ENCODE data around the gene ATF1.

Gene ATF1

GRCh38 chr12:50763639-50764285 is at the start of gene ATF1:
Gene ATF1 (plus strand): TSS chr12:50764101. CDS start chr12:50780146, 16,045 bp downstream.
- Histone ChIP-seq H3K27ac (ENCODE audit: low read length) (peak within 1 kb of the TSS; percentile 95), H3K36me3 (ENCODE audit: control insufficient read depth in 2 of 2, insufficient read depth in 2 of 2, low read length in 2 of 2) (no peaks in the 10 kb centered on the region), H3K4me1 (ENCODE audit: control insufficient read depth, insufficient read depth, low read length) (peaks cover 12% of the 10 kb centered on the region), H3K9ac (ENCODE audit: low read length in 2 of 2) (peak within 1 kb of the TSS; percentile 92 to 96), H3K27me3 (ENCODE audit: control insufficient read depth in 1 of 2, insufficient read depth in 2 of 2, low read length in 2 of 2) (no peaks in the 10 kb centered on the region), H3K9me3 (ENCODE audit: control insufficient read depth in 2 of 2, low read length in 2 of 2) (no peaks in the 10 kb centered on the region), H3K4me3 (ENCODE audit: low read length in 2 of 2) (peak within 1 kb of the TSS; percentile 87 to 90)

GRCh38 chr12:50715174-50715573 is 48.7 kb upstream of the ATF1 start:
- Histone ChIP-seq H3K9me3 (ENCODE audit: control insufficient read depth in 2 of 2, low read length in 2 of 2) (no peaks in the 10 kb centered on the region), H3K36me3 (ENCODE audit: control insufficient read depth in 2 of 2, insufficient read depth in 2 of 2, low read length in 2 of 2) (peaks cover 12 to 29% of the 10 kb centered on the region in 2 donors), H3K27me3 (ENCODE audit: control insufficient read depth in 1 of 2, insufficient read depth in 2 of 2, low read length in 2 of 2) (no peaks in the 10 kb centered on the region), H3K4me3 (ENCODE audit: low read length in 2 of 2) (no peak overlapping the region), H3K4me1 (ENCODE audit: control insufficient read depth, insufficient read depth, low read length) (no peaks in the 10 kb centered on the region), H3K9ac (ENCODE audit: low read length in 2 of 2) (no peak overlapping the region), H3K27ac (ENCODE audit: low read length) (no peak overlapping the region)

GRCh38 chr12:50718760-50719159 is 45.1 kb upstream of the ATF1 start:
- Histone ChIP-seq H3K27me3 (ENCODE audit: control insufficient read depth in 1 of 2, insufficient read depth in 2 of 2, low read length in 2 of 2) (no peaks in the 10 kb centered on the region), H3K4me1 (ENCODE audit: control insufficient read depth, insufficient read depth, low read length) (no peaks in the 10 kb centered on the region), H3K4me3 (ENCODE audit: low read length in 2 of 2) (no peak overlapping the region), H3K9ac (ENCODE audit: low read length in 2 of 2) (no peak overlapping the region), H3K9me3 (ENCODE audit: control insufficient read depth in 2 of 2, low read length in 2 of 2) (no peaks in the 10 kb centered on the region), H3K36me3 (ENCODE audit: control insufficient read depth in 2 of 2, insufficient read depth in 2 of 2, low read length in 2 of 2) (peaks cover 31 to 40% of the 10 kb centered on the region in 2 donors), H3K27ac (ENCODE audit: low read length) (no peak overlapping the region)

- H3K27ac ChIP-seq (ENCODE audit: low read length), result no peak overlapping the region
- H3K27me3 ChIP-seq (ENCODE audit: control insufficient read depth in 1 of 2, insufficient read depth in 2 of 2, low read length in 2 of 2), result no peaks in the 10 kb centered on the region
- H3K4me3 ChIP-seq (ENCODE audit: low read length in 2 of 2), result no peak overlapping the region
- no peaks in the 10 kb centered on the region for H3K4me1 ChIP-seq (ENCODE audit: control insufficient read depth, insufficient read depth, low read length)
- H3K9ac ChIP-seq (ENCODE audit: low read length in 2 of 2), result no peak overlapping the region
- peaks cover 43 to 47% of the 10 kb centered on the region in 2 donors for H3K36me3 ChIP-seq (ENCODE audit: control insufficient read depth in 2 of 2, insufficient read depth in 2 of 2, low read length in 2 of 2)
- no peaks in the 10 kb centered on the region for H3K9me3 ChIP-seq (ENCODE audit: control insufficient read depth in 2 of 2, low read length in 2 of 2)
These were observed 43.8 kb upstream of the ATF1 start for GRCh38 chr12:50720085-50720484.

GRCh38 chr12:50720501-50720900 is 43.4 kb upstream of the ATF1 start:
- H3K4me3 ChIP-seq (ENCODE audit: low read length in 2 of 2), result no peak overlapping the region
- no peaks in the 10 kb centered on the region for H3K9me3 ChIP-seq (ENCODE audit: control insufficient read depth in 2 of 2, low read length in 2 of 2)
- no peak overlapping the region for H3K27ac ChIP-seq (ENCODE audit: low read length)
- H3K9ac ChIP-seq (ENCODE audit: low read length in 2 of 2), result no peak overlapping the region
- H3K27me3 ChIP-seq (ENCODE audit: control insufficient read depth in 1 of 2, insufficient read depth in 2 of 2, low read length in 2 of 2), result no peaks in the 10 kb centered on the region
- H3K4me1 ChIP-seq (ENCODE audit: control insufficient read depth, insufficient read depth, low read length), result no peaks in the 10 kb centered on the region
- H3K36me3 ChIP-seq (ENCODE audit: control insufficient read depth in 2 of 2, insufficient read depth in 2 of 2, low read length in 2 of 2), result peaks cover 43 to 47% of the 10 kb centered on the region in 2 donors

GRCh38 chr12:50723865-50724264 is 40.0 kb upstream of the ATF1 start:
- Histone ChIP-seq H3K27ac (ENCODE audit: low read length) (no peak overlapping the region), H3K9ac (ENCODE audit: low read length in 2 of 2) (no peak overlapping the region), H3K9me3 (ENCODE audit: control insufficient read depth in 2 of 2, low read length in 2 of 2) (no peaks in the 10 kb centered on the region), H3K36me3 (ENCODE audit: control insufficient read depth in 2 of 2, insufficient read depth in 2 of 2, low read length in 2 of 2) (peaks cover 36 to 52% of the 10 kb centered on the region in 2 donors), H3K4me3 (ENCODE audit: low read length in 2 of 2) (no peak overlapping the region), H3K4me1 (ENCODE audit: control insufficient read depth, insufficient read depth, low read length) (no peaks in the 10 kb centered on the region), H3K27me3 (ENCODE audit: control insufficient read depth in 1 of 2, insufficient read depth in 2 of 2, low read length in 2 of 2) (no peaks in the 10 kb centered on the region)

GRCh38 chr12:50725011-50725942 is 38.6 kb upstream of the ATF1 start:
- H3K9me3 ChIP-seq (ENCODE audit: control insufficient read depth in 2 of 2, low read length in 2 of 2), result no peaks in the 10 kb centered on the region
- no peak overlapping the region for H3K4me3 ChIP-seq (ENCODE audit: low read length in 2 of 2)
- peaks cover 31 to 52% of the 10 kb centered on the region in 2 donors for H3K36me3 ChIP-seq (ENCODE audit: control insufficient read depth in 2 of 2, insufficient read depth in 2 of 2, low read length in 2 of 2)
- no peaks in the 10 kb centered on the region for H3K27me3 ChIP-seq (ENCODE audit: control insufficient read depth in 1 of 2, insufficient read depth in 2 of 2, low read length in 2 of 2)
- H3K27ac ChIP-seq (ENCODE audit: low read length), result no peak overlapping the region
- H3K4me1 ChIP-seq (ENCODE audit: control insufficient read depth, insufficient read depth, low read length), result no peaks in the 10 kb centered on the region
- no peak overlapping the region for H3K9ac ChIP-seq (ENCODE audit: low read length in 2 of 2)

GRCh38 chr12:50727466-50727865 is 36.4 kb upstream of the ATF1 start:
- Histone ChIP-seq H3K4me1 (ENCODE audit: control insufficient read depth, insufficient read depth, low read length) (no peaks in the 10 kb centered on the region), H3K36me3 (ENCODE audit: control insufficient read depth in 2 of 2, insufficient read depth in 2 of 2, low read length in 2 of 2) (peaks cover 28 to 52% of the 10 kb centered on the region in 2 donors), H3K27me3 (ENCODE audit: control insufficient read depth in 1 of 2, insufficient read depth in 2 of 2, low read length in 2 of 2) (no peaks in the 10 kb centered on the region), H3K4me3 (ENCODE audit: low read length in 2 of 2) (no peak overlapping the region), H3K9ac (ENCODE audit: low read length in 2 of 2) (no peak overlapping the region), H3K27ac (ENCODE audit: low read length) (no peak overlapping the region), H3K9me3 (ENCODE audit: control insufficient read depth in 2 of 2, low read length in 2 of 2) (no peaks in the 10 kb centered on the region)

GRCh38 chr12:50728417-50728816 is 35.5 kb upstream of the ATF1 start:
- peaks cover 26 to 51% of the 10 kb centered on the region in 2 donors for H3K36me3 ChIP-seq (ENCODE audit: control insufficient read depth in 2 of 2, insufficient read depth in 2 of 2, low read length in 2 of 2)
- H3K27ac ChIP-seq (ENCODE audit: low read length), result no peak overlapping the region
- no peaks in the 10 kb centered on the region for H3K4me1 ChIP-seq (ENCODE audit: control insufficient read depth, insufficient read depth, low read length)
- no peaks in the 10 kb centered on the region for H3K9me3 ChIP-seq (ENCODE audit: control insufficient read depth in 2 of 2, low read length in 2 of 2)
- H3K27me3 ChIP-seq (ENCODE audit: control insufficient read depth in 1 of 2, insufficient read depth in 2 of 2, low read length in 2 of 2), result no peaks in the 10 kb centered on the region
- no peak overlapping the region for H3K9ac ChIP-seq (ENCODE audit: low read length in 2 of 2)
- no peak overlapping the region for H3K4me3 ChIP-seq (ENCODE audit: low read length in 2 of 2)

- Histone ChIP-seq H3K4me3 (ENCODE audit: low read length in 2 of 2) (no peak overlapping the region), H3K27me3 (ENCODE audit: control insufficient read depth in 1 of 2, insufficient read depth in 2 of 2, low read length in 2 of 2) (no peaks in the 10 kb centered on the region), H3K9me3 (ENCODE audit: control insufficient read depth in 2 of 2, low read length in 2 of 2) (no peaks in the 10 kb centered on the region), H3K36me3 (ENCODE audit: control insufficient read depth in 2 of 2, insufficient read depth in 2 of 2, low read length in 2 of 2) (peaks cover 28 to 54% of the 10 kb centered on the region in 2 donors), H3K9ac (ENCODE audit: low read length in 2 of 2) (no peak overlapping the region), H3K4me1 (ENCODE audit: control insufficient read depth, insufficient read depth, low read length) (no peaks in the 10 kb centered on the region), H3K27ac (ENCODE audit: low read length) (no peak overlapping the region)
These were observed 35.1 kb upstream of the ATF1 start for GRCh38 chr12:50728841-50729240.

All from stomach smooth muscle (tissue), 2 donors.